Transverse colon (tissue), 3 donors: ENCODE results near the gene TLCD2.

Experiments used
- CTCF ChIP-seq, 5 experiments: fragments of 200-600 bp in 3 of 5; fragments of 450-650 bp in 2 of 5; sonication (generic) in 3 of 5; IDR thresholded peaks; 1 replicate in 2 of 5; 2 replicates in 3 of 5; pipeline ENCODE4 v1.5.1; 2016 to 2017; ENCODE audit warnings: antibody characterized with exemption in 5 of 5, inconsistent platforms in 3 of 5, mild to moderate bottlenecking in 2 of 5, moderate library complexity in 1 of 5
- POLR2A ChIP-seq: fragments of 450-650 bp; IDR thresholded peaks from one replicate; pipeline ENCODE4 v1.6.1; 2016; ENCODE audit warnings: antibody characterized with exemption, mild to moderate bottlenecking, moderate library complexity

DNA sequence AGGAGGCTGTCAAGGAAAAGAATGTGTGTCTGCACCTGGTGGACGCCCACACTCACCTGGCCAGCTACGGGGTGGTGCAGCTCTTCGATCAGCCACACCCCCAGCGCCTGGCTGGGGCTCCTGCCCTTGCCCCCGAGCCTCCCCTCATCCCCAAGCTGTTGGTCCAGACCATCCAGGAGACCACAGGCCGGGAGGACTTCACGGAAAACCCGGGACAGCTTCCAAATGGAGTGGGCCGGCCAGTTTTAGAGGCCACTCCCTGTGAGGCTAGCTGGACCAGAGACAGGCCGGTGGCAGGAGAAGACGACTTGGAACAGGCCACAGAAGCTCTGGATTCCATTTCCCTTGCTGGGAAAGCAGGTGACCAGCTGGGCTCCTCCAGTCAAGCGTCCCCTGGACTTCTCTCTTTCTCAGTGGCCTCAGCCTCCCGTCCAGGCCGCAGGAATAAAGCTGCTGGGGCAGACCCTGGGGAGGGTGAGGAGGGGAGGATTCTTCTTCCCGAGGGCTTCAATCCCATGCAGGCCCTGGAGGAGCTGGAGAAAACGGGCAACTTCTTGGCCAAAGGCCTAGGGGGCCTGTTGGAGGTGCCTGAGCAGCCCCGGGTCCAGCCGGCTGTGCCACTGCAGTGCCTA lies 16.6 kb upstream of the TLCD2 start:
- TF ChIP-seq CTCF (IDR thresholded peaks at IDR 0.05) (no peak), POLR2A (no peak)
